M059J (cell line): ENCODE data around the gene AIFM1. TPM values are rescaled to one million over a fixed set of nuclear protein-coding genes. Genes with fewer than 3 reads are reported as not detected.

ENCODE experiments used
- DNase-seq: peaks from one replicate; pipeline ENCODE4 v3.0.0-alpha.2; 2012; ENCODE audit warnings: low read depth
- total RNA-seq: library from RNA; depleted of rRNA; stranded (reverse); fragments of >200 nt; shearing (Covaris generic); gene quantifications from 2 replicates; pipeline ENCODE4 v1.2.3, GENCODE V29; 2014

The AIFM1 gene
- total RNA-seq, 1 experiment from 2014 or later, result 69.2 TPM

DNA sequence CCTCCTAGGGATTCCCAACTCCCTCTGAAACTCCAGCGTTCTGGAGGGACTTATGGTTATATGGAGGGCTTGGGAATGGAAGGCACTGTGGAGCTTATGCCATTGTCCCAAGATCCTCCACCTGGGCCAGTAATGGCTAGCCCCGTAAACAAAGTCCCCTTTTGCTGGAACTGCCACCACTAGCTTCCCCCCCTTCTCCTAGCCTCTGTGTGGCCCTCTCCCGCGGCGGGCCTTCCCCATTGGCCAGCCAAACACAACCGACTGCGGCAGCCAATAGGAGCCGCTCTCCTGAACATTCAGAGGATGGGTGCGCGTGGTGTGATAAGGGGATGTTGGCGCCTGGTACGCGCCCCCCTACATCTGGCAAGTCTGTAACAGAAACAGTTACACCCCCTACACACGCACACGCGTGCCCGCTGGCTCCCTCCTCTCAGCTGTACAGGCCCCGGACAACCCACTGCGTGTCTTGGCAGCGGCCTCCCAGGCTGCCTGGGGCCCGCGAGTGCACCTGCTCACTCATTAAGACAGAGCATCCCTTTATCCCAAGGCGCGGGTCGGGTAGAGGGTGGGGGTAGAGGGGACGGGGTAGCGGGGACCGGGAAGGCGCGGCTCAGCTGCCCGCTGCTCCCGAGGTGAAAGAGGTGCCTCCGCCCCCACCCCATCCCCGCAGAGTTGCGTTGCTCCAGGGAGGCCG lies 5.3 kb upstream of the AIFM1 start:
- peak; percentile 50 for DNase-seq

- DNase-seq, result peak; percentile 28
Observed at GRCh38 chrX:130167040-130167439, 1.4 kb upstream of the AIFM1 start.

GRCh38 chrX:130166503-130166777 lies 799 bp upstream of the AIFM1 start:
- DNase-seq, result no peak

DNA sequence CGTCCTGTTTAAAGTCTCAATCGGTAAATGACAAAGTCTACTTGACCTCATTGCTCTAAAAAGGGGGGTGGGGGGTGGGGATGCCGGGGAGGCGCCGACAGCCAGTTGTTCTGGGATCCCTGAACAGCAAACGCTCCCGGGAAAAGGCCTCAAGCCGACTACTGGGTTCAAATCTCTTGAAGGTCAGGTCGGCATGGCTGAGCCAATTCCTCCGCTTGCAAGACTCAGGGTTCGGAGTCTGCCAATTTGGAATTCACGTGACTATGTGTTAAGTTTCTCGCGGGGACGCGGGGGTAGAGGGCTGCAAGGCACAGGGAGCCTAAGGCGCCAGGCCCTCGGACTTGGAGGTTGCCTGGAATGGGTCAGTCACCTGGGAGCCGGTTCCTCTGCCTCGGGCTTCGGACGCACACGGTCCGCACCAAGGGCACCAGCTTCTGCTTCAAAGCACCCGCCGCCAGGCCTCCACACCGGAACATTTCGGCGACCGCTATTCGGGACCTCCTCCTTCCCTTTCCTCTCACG lies 399 bp downstream of the AIFM1 start:
- no peak for DNase-seq

GRCh38 chrX:130163398-130163797 lies 2.2 kb downstream of the AIFM1 start:
- no peak for DNase-seq

DNA sequence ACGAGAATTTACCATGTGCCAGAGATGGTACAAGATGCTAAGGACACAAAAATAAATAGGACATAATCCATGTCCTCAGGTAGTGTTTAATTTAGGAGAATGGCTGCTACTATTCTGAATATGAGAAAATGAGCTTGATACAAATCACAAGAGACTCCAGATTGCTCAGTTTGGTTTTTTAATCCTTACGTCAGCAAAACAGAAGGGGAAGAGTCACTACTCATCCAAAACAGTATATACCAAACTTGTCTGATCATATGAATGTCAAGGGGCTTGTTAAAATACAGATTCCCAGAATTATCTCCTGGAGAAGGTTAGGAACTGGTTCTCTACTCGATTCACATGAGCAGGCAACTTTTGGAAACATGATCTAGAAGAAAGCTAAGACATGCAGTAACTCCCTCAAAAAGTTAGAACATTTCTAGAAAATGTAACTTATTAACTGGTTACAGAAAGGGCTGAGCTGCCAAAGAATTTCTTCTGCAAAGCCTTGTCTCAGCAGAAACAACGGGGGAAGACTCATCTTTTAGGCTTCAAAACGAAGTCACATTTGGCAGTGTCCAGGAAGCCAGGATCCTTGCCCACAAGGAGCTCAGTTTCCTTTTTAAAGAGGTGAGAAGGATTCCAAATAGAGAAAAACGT lies 3.4 kb downstream of the AIFM1 start:
- DNase-seq, result no peak

DNA sequence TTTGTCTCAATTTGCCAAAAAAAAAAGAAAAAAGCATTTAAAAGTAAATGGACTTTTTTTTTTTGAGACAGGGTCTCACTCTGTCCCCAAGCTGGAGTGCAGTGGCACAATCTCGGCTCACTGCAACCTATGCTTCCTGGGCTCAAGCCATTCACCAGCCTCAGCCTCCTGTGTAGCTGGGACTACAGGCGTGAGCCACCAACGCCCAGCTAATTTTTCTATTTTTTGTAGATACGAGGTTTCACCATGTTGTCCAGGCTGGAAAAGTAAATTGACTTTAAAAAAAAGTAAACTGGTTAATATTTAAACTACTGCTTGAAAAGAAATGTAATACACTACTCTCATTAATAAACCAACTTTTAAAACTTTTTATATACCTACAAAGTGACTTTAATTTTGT lies 5.9 kb downstream of the AIFM1 start:
- DNase-seq, result no peak

- DNase-seq, result no peak
Observed at GRCh38 chrX:130158311-130158710, 7.3 kb downstream of the AIFM1 start.

- DNase-seq, result no peak
Observed at GRCh38 chrX:130155564-130155963, 10.1 kb downstream of the AIFM1 start.

GRCh38 chrX:130147631-130148030 lies 18.0 kb downstream of the AIFM1 start:
- DNase-seq, result no peak

- no peak for DNase-seq
Observed at GRCh38 chrX:130145123-130145522, 20.5 kb downstream of the AIFM1 start.

GRCh38 chrX:130144509-130144908 lies 21.1 kb downstream of the AIFM1 start:
- no peak for DNase-seq

- DNase-seq, result no peak
Observed at GRCh38 chrX:130139474-130140201, 26.0 kb downstream of the AIFM1 start.

GRCh38 chrX:130136961-130137360 lies 28.7 kb downstream of the AIFM1 start:
- no peak for DNase-seq

DNA sequence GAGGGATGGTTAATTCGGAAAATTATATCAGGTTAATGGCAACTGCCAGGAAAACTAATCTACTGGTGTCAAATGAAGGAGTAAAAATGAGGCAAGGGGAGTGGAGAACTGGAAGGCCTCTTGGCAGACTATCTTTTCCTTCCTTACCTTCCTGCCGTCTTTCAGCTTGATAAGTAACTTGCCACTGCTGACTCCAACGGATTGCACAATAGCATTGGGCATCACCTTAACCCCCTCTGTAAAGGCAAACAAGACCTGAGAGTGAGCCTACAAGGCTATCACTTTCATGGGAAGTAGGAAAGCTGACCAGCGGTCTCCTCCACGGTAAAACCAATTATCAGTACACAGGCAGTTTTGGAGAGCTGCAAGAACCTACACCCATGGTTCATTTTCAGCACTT lies 29.1 kb downstream of the AIFM1 start:
- no peak for DNase-seq

GRCh38 chrX:130130990-130131389 lies 34.7 kb downstream of the AIFM1 start:
- no peak for DNase-seq

DNA sequence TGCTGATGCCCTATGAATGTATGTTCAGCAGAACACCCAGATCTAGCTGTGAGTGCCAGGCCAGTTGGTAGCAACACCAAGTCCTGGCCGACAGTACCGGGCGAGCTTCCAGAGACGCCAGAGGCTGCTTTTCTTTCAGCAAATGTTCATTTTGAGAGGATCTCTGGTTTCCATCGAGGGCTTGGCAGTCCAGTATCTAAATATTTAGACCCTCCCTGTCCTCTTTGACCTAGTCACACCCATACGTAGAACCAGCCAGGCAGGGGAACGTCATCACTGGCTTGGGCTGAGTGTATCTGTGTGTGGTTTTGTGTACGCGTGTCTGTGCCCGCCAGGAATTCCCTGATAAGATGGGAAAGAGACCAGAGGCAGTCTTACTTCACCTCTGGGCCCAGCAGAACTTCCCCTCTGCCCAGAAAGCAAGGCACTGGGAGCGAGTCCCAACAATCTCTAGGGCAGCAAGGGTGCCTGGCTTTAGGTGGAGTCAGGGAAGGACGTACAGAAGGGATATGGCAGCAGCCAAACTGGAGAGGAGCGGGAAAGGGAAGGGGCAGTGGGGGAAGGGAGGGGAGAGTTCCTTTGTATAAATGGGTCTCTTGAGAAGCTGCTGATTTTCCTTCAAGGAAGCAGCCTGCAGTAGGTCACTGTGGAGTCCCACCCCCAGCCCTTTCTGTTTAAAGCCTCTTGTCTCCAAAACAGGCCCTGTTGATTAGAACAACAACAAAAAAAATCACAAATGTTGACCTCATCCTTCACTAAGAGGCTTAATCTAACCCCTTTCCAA lies 40.4 kb downstream of the AIFM1 start:
- no peak for DNase-seq

GRCh38 chrX:130124577-130124976 lies 41.1 kb downstream of the AIFM1 start:
- no peak for DNase-seq

- no peak for DNase-seq
Observed at GRCh38 chrX:130121505-130121800, 44.2 kb downstream of the AIFM1 start.

- DNase-seq, result peak; percentile 86
Observed at GRCh38 chrX:130120746-130121504, 44.7 kb downstream of the AIFM1 start.

DNA sequence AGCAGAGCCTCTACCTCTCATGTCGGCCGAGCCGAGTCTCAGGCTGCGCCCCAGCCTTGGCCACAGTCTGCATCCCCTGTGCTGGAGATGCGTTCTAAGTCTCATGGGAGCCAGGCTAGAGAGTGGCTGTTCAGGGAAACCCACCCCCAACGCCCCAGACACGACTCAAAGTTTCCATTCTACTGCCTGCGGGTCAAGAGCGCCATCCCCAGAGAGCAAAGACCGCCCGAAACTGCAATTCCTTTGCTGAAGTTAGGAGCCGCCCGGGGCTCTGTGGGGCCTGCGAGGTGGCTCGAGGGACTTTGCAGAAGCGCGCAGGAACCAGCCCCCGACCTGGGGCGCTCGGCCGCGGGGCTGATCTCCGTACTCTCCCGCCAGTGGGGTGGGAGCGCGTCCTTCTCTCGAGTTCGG lies 45.3 kb downstream of the AIFM1 start:
- DNase-seq, result no peak
